ENCODE measurements around the gene SNX33. TPM values are rescaled to one million over a fixed set of nuclear protein-coding genes. Genes with fewer than 3 reads are reported as not detected.
A peak's percentile ranks its signal among the peaks of the same experiment; 100 is the strongest.

The SNX33 gene
- total and polyA plus RNA-seq, 2 experiments from 2014 or later: 6.2 to 21.2 TPM

DNA sequence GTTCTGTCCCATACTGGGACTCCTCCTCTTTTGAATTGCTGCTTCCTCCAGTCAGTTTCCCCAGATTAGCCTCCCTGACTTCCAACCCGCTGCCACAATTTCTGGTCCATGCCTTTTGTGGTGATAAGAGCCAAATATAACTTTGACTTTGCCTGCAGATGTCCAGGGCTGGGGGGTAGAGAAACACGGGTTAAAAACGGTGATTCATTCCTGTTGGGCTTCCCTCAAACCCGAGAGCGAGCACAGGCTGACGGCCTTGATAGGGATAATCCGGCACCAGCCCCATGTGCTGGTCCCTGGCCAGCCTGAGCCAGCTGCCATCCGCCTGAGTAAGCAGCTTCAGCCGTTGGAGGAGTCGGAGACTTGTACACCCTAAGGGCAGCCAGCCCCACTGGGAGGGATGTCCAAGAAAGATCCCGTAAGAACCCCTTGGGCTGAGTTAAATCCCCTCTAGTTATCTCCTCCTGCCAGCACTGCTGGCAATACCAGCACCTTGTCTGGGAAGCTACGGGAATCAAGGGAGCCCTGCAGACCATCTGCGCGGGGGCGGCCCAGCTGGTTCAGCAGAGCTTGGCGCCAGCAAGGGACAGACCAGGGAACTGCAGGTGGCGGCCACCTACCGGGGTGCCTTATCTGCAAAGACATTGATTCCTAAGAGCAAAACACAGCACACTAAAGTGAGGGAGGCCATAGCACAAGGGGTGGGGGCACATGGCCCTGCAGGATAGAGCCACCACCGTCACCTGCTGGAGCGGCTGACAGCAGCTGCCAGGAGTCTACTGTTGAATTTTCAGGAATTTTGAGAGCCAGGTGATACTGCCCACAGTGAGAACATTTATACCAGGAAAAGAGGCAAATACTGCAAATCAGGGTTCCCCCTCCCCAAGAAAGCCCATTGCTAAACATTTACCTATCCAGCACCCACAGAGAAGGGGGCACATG lies 46.8 kb downstream of the SNX33 start:
- H3K79me2 ChIP-seq (replicated peaks; ENCODE audit: insufficient read depth): no peaks in the 10 kb centered on the region
- H3K27me3 ChIP-seq (ENCODE audit: insufficient read depth): no peaks in the 10 kb centered on the region
- peaks cover 10% of the 10 kb centered on the region for H3K4me1 ChIP-seq (ENCODE audit: insufficient read depth)
- no peaks in the 10 kb centered on the region for H3K9me2 ChIP-seq (ENCODE audit: insufficient read depth)
- peak overlapping the region; percentile 59; the same call in 1 of the 2 replicates for H3K27ac Mint-ChIP-seq
- no peaks in the 10 kb centered on the region for H3K36me3 ChIP-seq (ENCODE audit: insufficient read depth)
- peaks cover 28% of the 10 kb centered on the region for H3K4me1 Mint-ChIP-seq
- H3K4me3 Mint-ChIP-seq: peak overlapping the region; percentile 31; the same call in 1 of the 3 replicates
- TF ChIP-seq ZNF331 (CRISPR knock-in tag; IDR thresholded peaks at IDR 0.05; ENCODE audit: low read depth) (no peak), CTCF (conservative IDR thresholded peaks at IDR 0.05; ENCODE audit: low read depth in 2 of 2) (peak; percentile 34 to 53; a peak in 3 of 4 replicates)
- H3K27me3 Mint-ChIP-seq (ENCODE audit: insufficient read depth, low read depth, poor library complexity): peaks cover 22% of the 10 kb centered on the region
- H3K9me3 Mint-ChIP-seq: no peaks in the 10 kb centered on the region
- no peak overlapping the region for H3K27ac ChIP-seq (ENCODE audit: low read depth)
- peak overlapping the region; percentile 43; the same call in 1 of the 2 replicates for H3K4me2 ChIP-seq
- H3K36me3 Mint-ChIP-seq (ENCODE audit: low read depth): no peaks in the 10 kb centered on the region
- H2AFZ ChIP-seq: peak overlapping the region; percentile 90
- DNase-seq (ENCODE audit: low spot score): peak; percentile 69
- H3K4me3 ChIP-seq: no peak overlapping the region
- ATAC-seq: peak; percentile 79
- no peaks in the 10 kb centered on the region for H4K20me1 ChIP-seq (replicated peaks; ENCODE audit: insufficient read depth)
- 0 out of 2 replicates have a peak, but pooled peaks cover 10% of the 10 kb centered on the region for H3F3A ChIP-seq (replicated peaks; ENCODE audit: low read depth)

GRCh38 chr15:75695220-75695619 lies 47.5 kb downstream of the SNX33 start:
- no peaks in the 10 kb centered on the region for H3K9me2 ChIP-seq (ENCODE audit: insufficient read depth)
- Mint-ChIP-seq H3K4me1 (peaks cover 28% of the 10 kb centered on the region), H3K27ac (peak overlapping the region; percentile 32; the same call in 1 of the 2 replicates), H3K4me3 (no peak overlapping the region), H3K9me3 (no peaks in the 10 kb centered on the region), H3K36me3 (ENCODE audit: low read depth) (no peaks in the 10 kb centered on the region), H3K27me3 (ENCODE audit: insufficient read depth, low read depth, poor library complexity) (peaks cover 22% of the 10 kb centered on the region)
- no peak overlapping the region for H3K27ac ChIP-seq (ENCODE audit: low read depth)
- H3K27me3 ChIP-seq (ENCODE audit: insufficient read depth): no peaks in the 10 kb centered on the region
- H3F3A ChIP-seq (replicated peaks; ENCODE audit: low read depth): 0 out of 2 replicates have a peak, but pooled peaks cover 10% of the 10 kb centered on the region
- H2AFZ ChIP-seq: no peak overlapping the region
- no peaks in the 10 kb centered on the region for H4K20me1 ChIP-seq (replicated peaks; ENCODE audit: insufficient read depth)
- H3K4me3 ChIP-seq: no peak overlapping the region
- peak overlapping the region; percentile 43; the same call in 1 of the 2 replicates for H3K4me2 ChIP-seq
- no peaks in the 10 kb centered on the region for H3K79me2 ChIP-seq (replicated peaks; ENCODE audit: insufficient read depth)
- no peaks in the 10 kb centered on the region for H3K36me3 ChIP-seq (ENCODE audit: insufficient read depth)
- H3K4me1 ChIP-seq (ENCODE audit: insufficient read depth): peaks cover 10% of the 10 kb centered on the region
- no peak for ATAC-seq
- peak; percentile 40 for DNase-seq (ENCODE audit: low spot score)
- no peak for TF ChIP-seq ETS1 (IDR thresholded peaks at IDR 0.05)
- no peak for TF ChIP-seq NANOG (IDR thresholded peaks at IDR 0.05; ENCODE audit: borderline replicate concordance)
- no peak for TF ChIP-seq CREB1 (CRISPR knock-in tag; IDR thresholded peaks at IDR 0.05; ENCODE audit: low read depth)
- TF ChIP-seq ZNF114 (CRISPR knock-in tag; IDR thresholded peaks at IDR 0.05): no peak
- TF ChIP-seq ZNF462 (CRISPR knock-in tag; IDR thresholded peaks at IDR 0.05): no peak
- no peak for TF ChIP-seq POLR2AphosphoS5 (IDR thresholded peaks at IDR 0.05; ENCODE audit: low read depth)
- no peak for TF ChIP-seq EZH2phosphoT487 (IDR thresholded peaks at IDR 0.05; ENCODE audit: unreplicated experiment)
- TF ChIP-seq JUNB (IDR thresholded peaks at IDR 0.05; ENCODE audit: unreplicated experiment): no peak
- no peak for TF ChIP-seq ZNF331 (CRISPR knock-in tag; IDR thresholded peaks at IDR 0.05; ENCODE audit: low read depth)
- no peak for TF ChIP-seq EZH2 (IDR thresholded peaks at IDR 0.05; ENCODE audit: low read depth, unreplicated experiment)
